Activated T-helper 1 cell treated with anti-CD3 and anti-CD28 coated beads, Interleukin-2, amount 50 U/mL, for 16 hours (primary cell): ENCODE results near the gene SPRY1.

Experiments used
- DNase-seq, 2 donors: peaks; one replicate each; pipeline ENCODE4 v3.0.0-alpha.2; 2020; ENCODE audit warnings: low read depth in 1 of 2, low spot score in 1 of 2

SPRY1 gene

GRCh38 chr4:123396307-123397143 is at the start of gene SPRY1:
TSS of gene SPRY1 (plus strand) at chr4:123396795. CDS start at chr4:123401592, 4,797 bp downstream.
- peak; percentile 23 to 39 for DNase-seq

- no peak for DNase-seq
Measured at GRCh38 chr4:123346951-123347350, 49.6 kb upstream of the SPRY1 start.

DNA sequence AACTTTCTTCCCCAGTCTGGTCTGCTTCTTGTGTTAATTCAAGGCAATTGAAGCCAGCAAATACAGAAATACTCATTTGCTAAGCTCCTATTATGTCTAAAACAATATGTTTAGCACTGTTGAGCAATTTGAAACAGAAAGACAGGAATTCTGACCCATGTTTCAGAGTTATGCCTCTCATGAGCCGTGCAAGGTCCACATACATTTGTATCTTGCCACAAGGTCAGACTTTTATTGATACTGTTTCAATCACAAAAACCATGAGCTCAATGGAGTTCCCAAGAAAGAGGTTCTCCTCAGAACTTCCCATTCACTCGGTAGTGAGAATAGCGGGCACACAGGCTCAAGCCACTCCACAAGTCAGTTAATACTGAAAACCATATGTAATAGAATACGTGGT is 47.6 kb upstream of the SPRY1 start:
- DNase-seq = no peak

DNA sequence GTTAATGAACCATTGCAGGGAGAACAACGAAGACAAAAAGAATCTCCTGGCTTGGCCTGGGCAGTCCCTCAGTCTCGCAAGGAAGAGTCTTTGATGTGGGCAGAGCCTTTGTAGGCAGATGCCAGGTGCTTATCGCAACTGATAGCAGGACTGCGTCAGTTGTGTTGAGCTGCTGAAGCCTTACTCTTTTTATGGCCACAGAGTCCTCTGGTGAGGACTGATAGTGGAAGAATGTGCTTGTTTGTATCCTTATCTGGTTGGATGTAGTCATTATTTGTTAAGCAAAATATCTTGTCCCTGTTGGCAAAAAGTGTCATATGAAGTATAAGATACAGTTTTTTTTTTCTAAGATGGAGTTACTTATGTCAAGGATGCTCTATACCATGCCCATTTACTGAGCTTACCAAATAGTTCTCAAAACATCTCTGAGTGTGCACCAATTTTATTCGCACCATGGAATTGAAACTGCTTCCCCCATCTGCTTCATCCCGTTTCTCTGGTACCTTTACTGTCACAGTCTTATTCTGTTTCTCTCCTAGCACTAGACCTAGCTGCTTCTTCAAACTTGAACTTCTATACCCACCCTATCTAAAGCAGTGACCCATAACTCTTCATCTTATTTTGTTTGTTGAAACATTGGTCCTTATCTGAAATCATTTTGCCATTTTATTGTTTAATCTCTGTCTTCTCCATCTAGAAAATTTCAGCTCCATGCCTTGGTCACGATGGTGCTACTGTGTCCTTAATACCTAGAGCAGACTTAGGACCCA is 47.0 kb upstream of the SPRY1 start:
- DNase-seq = no peak

- DNase-seq = no peak
Measured at GRCh38 chr4:123350191-123350544, 46.4 kb upstream of the SPRY1 start.

GRCh38 chr4:123350726-123351125 is 45.9 kb upstream of the SPRY1 start:
- no peak for DNase-seq

DNA sequence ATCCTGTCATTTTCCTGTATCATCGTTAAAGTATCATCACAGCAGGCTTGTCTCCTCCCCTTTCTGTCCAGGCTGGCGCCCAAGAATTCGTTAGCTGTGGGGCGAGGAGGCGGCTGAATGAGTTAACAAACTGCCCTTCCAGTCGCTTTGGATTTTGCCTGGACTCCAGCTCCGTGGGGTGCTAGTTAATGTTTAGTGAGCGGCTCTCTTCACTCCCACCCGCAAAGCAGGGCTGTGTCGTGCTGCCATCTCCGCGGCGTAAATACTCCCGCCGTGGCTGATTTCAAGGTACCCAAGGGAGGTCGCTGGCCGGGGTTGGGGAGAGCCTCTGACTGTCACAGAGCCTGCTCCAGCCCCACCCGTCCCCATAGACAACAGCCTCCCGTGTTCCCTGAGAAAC is 44.9 kb upstream of the SPRY1 start:
- DNase-seq = no peak

DNA sequence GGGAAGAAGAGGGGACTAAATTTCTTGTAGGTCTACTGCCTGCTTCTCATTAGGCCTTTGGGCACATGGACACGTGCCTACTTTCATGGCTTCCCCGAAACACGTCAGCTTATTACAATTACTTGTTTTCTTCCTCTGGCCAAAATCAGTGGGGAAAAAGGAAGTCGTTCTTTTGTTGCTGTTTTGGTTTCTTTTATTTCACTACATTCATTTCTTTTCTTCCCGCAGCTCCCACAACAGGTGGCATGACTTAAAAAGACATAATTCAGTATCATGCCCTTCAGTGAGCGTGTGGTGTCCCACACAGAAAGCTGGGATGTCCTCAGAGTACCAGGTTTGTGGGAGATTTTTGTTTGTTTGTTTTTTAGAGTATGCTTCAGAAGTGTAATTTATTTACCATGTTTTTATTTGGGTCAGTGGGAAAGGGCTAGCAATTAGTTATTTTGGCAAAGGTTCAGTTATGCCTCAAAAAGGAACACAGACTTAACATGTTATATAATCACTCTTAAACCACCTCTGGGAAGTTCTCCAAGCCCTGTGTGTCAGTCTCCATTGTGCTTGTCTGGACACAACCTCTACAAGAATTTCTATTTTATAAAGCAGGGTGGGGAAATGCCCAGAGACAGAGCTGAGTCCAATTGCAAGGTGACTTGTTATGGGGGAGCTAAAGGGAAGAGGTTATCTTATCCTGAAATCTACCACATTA is 44.2 kb upstream of the SPRY1 start:
- DNase-seq = no peak

DNA sequence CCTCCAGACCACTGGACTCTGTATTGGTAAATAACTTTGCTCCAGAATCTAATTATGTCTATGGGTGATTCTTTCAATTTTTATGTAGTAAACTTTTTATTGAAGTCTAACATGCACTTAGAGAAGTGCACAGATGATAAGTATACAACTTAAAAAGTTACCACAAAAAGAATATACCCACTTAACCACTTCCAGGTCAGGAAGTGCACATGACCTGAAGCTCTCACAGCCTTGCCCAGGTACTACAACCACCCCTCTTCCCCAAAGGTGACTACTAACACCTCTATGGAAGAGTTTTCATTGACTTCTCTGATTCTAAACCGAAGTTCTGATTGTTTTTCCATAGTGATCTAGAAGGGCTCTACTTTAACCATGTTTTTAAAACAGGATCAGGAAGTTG is 43.6 kb upstream of the SPRY1 start:
- no peak for DNase-seq

DNA sequence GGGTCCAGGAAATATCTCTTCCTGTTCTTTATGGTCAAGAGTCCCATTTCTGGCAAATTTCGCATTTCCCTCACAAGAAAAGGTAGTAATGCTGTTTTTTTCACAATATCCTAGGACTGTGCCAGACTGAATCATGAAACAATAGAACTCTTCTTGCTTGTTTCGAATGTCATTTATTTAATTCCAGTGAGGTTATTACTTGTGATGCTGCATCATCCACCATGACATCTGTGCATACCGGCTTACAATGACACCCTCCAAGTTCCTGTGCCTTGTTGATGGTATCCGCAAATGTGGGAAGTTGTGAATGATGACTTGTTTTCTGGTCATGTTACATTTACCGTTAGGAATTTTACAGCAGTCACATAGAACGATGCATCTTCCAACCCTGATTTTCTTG is 42.9 kb upstream of the SPRY1 start:
- no peak for DNase-seq

GRCh38 chr4:123354701-123355100 is 41.9 kb upstream of the SPRY1 start:
- no peak for DNase-seq

- DNase-seq = no peak
Measured at GRCh38 chr4:123356921-123357320, 39.7 kb upstream of the SPRY1 start.

DNA sequence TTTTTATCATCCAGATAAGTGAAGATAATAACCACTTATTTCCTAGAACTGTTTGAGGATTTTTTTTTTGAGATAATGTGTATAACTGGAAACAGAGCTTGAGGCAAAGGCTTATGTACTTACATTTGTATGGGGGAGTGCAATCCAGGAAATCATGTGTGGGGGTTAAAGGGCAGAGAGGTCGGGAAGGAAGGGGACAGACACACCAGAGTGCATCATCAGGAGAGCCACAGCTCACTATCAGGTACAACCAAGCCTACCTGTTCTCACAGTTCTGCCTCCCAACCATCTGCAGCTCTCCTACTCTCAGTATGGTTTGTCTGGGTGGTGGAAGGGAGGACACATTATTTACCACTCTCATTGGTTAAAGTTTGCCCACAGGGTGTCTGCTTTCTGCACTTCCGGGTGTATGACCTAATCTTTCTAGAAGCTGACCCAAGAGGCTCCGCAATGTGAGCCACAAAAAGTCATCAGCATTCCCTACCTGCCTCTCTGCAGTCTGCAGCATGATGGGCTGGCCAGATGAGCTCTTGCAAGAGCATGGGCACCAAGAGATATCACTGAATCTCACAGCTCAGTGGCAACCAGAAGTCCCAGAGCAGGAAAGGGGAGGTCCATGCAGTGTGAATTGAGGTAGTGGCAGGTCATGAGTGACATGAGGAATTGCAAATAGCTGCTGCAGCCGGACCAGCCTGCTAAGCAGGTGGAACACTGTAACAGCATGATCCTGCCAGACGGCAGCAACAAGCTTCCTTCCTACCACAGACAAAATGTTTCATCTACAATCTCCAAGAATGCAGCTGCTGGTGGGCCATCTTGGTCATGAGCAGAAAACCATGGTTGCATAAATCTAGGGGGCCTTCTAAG is 36.9 kb upstream of the SPRY1 start:
- DNase-seq = no peak

- no peak for DNase-seq
Measured at GRCh38 chr4:123361195-123361861, 35.3 kb upstream of the SPRY1 start.

DNA sequence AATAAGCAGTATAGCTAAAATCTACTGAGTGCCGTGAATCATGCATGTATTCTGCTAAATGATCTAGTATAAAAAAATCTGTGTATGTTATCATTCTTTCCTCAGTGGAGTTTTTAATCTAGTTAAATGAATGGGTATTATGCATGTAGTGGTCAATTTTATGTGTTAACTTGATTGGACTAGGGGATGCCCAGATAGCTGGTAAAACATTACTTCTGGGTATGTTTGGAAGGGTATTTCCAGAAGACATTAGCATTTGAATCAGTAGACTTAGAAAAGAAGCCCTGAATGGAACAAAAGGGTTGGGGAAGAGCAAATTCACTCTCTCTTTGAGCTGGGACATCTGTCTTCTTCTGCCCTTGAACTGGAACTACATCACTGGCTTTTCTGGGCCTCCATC is 34.5 kb upstream of the SPRY1 start:
- no peak for DNase-seq

DNA sequence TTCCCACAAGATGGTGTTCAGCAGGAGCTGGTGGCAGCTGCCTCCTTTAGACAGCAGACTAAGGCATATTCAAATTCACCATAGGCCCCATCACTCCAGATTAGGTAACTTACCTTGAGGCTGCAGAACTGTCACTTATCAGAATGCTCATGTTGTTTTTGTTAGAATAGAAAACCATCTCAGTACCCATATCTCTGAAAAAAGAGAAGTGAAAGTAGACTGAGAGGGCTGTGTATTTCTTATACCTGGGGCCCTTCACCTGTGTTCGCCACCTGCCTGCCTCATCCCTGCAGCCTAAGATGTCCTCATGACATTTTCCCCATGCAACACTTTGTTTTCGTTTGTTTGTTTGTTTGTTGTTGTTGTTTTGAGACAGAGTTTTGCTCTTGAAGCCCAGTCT is 32.9 kb upstream of the SPRY1 start:
- DNase-seq = no peak

DNA sequence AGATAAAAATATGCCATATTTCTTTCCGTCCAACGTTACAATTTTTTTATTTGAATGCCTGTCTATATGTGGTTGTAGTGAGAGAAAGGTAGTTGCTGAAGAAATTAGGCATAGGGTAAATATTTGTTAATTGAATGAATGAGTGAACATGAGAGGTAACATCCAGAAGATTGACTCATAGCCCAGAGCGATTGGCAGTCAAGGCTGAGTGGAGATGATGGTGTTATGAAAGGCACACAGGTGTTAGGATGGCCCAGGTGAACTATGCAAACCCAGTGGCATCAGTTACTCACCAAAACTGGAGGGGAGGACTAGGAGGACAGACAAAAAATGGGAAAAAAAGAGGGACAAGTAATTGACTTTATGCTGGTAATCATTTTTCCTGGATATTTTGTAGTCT is 31.7 kb upstream of the SPRY1 start:
- no peak for DNase-seq

DNA sequence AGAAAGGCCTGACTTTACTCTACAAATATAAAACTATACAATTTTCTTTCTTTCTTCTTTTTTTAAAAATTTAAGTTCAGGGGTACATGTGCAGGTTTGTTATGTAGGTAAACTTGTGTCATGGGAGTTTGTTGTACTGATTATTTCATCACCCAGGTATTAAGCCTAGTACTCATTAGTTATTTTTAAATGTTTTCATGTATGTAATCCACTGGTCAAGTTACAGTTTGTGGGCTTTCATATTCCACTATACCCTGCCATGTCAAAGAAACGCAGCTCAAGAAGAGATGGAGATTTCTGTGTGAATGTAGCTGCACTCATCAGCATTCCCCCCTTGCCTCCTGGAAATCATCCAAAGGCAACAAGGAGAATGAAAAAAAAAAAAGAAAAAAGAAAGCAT is 31.2 kb upstream of the SPRY1 start:
- no peak for DNase-seq

- DNase-seq = no peak
Measured at GRCh38 chr4:123366144-123366748, 30.3 kb upstream of the SPRY1 start.

GRCh38 chr4:123378794-123379193 is 17.8 kb upstream of the SPRY1 start:
- no peak for DNase-seq
